CD4-positive, alpha-beta T cell treated with Interleukin-6 at 100 ng/mL for 8 hours (primary cell): ENCODE data around the gene PUM1.

Source experiments
- DNase-seq: peaks from one replicate; pipeline ENCODE4 v3.0.0-alpha.2; 2020; ENCODE audit warnings: mixed read lengths, low spot score

PUM1 gene

DNA sequence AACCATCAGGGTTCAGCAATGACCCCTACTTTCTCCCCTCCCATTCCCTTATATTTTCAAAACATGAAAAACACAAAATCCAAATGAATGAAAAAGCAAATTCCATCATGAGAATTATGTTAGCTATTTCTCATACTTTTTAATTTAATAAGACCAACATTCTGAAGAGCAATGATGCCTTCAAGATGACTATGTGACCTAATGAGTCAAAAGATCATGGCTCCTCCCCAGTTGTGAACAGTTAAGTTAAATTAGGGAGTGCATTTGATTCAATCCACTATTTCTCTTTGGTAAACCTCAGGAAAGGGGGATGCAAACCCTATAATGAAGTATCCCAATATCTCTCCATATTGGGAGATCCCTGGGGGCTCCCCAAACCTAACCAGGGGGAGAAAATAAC, 36.5 kb downstream of the PUM1 start:
- DNase-seq = no peak

DNA sequence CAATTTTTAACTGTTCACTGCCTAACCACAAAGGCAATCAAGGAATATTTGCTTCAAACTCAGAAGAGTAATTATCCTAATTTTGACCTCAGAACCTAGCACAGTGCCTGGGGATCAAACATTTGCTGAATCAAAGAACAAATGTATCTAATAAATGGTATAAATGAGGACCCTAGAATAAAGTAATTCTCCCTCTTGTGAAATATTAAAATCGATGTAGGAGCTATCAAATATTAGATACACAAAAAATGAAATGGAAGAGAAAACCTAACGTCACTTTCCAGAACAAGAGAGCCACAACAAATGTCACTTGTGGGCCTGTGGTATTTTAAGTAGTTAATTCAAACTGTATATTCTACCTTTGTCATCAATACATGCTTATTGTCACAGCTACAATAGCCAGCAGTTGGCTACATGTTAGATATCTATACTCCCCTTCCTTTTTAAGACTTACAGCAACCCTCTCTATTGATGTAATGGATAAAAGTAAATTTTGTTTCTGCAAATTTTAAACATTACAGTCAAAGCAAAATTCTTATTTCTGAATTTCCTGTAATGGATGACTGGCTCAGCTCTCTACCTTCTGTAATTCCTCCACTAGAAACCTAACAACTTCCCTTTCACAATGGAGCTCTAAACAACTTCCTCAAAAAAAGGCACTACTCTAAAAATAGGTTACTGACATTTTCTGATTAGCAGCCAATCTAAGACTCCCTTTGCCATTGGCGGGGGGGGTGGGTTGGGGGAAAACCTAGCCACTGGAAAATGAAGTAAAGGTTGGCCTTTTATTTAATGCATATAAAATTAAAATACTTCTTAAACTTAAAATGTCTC, 37.6 kb downstream of the PUM1 start:
- DNase-seq = no peak

DNA sequence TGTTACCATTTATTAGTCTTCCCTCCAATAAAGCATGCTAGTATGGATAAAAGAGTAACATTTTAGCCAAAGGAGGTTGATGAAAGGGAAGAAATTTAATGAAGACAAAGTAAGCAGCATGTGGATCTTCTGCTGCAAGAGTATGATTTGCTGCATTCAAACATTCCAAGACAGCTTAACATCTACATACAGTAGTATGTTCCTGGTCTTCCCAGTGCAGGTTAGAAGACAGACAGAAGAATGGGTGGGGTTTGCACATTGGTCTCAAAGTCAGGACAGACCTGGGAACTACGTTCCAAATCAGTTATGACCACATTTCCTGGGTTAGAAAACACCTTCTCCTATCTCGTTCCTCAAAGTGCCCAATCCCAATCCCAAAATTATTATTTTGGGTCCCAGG, 43.3 kb downstream of the PUM1 start:
- no peak for DNase-seq

DNA sequence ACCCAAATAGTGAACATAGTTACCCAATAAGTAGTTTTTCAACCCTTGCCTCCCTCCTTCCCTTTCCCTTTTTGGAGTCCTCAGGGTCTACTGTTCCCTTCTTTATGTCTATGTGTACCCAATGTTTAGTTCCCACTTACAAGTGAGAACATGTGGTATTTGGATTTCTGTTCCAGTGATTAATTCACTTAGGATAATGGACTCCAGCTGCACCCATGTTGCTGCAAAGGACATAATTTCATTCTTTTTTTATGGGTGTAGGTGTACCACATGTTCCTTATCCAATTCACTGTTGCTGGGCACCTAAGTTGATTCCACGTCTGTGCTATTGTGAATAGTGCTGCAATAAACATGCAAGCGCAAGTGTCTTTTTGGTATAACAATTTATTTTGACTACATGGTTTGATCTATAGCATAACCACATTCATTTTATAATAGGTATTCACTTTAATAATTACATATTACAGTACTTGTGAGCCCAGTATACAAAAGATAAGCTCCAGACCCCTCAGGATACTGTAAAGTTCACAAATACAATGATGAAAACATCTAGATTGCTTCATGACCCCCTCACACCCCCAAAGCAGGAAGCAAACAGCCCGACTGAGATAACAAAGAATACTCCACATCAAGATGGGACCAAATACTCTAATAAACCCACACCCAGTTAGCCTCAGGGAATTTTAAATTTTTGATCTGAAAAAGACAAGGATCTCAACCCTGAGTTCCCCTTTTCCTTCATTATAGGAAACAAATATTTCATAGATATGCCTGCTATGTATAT, 45.3 kb downstream of the PUM1 start:
- no peak for DNase-seq

DNA sequence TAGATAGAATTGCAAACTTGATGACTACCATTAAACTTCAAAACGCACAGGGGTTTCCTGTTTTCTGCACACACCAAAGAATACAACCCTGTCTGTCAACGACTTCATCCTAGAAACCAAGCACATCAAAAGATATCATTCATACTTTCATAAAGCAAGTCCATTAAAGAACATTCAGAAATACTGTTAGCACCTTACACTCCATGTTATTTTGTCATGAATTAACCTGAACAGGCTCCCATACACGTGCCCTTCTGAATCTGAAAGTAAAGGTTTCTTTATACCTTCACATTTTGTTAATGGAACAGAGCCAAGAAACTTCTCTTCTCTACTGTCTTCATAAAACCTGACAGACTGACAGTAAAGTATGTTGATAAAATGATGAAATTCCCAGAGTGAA, 46.1 kb downstream of the PUM1 start:
- peak; percentile 12 for DNase-seq

DNA sequence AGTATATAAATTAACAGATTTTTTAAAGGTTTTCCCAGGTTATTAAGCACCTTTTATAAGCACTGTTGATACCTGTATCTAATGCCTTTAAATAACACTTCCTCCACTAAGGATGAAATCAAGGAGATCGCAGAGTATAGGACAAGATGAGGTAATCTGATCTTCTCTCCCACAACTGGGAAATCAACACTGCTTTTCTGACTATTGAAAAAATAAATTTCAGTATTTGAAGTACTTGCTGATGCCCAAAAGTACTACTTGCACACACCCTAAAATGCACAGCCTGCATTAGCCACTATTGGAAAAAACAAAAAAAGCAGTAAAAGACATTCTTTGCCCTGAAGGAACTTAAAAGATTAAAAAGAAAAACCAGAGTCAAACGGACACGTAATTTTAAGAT, 48.6 kb downstream of the PUM1 start:
- DNase-seq = no peak

DNA sequence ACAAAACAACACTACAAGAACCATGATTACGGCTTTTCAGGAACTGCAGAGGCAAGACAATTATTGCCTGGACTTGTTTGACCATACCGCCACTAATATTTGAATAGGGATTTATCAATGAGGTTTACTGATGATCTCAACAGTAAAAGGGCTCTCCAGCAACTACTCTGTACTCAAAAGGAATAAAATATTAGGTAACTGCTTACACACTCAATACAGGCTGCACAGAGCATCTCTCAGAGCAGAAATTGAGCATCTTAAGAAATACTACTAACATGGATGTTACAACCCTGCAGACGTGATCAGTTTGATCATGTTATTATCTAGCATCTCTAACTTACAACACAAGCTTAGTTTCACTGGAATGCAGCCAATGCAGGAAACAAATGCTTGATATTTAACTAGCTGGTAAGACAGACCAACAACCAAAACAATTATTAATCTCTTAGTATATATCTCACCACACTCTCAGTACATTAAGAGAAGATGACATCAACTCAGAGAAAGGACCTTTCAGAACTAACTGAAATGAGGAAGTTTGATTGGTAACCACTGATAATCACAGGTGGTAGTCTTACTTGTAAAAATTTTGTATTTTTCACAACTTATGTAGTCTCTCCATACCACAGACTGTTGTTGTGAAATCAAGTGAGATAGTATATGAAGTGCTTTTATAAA, 52.2 kb downstream of the PUM1 start:
- no peak for DNase-seq

DNA sequence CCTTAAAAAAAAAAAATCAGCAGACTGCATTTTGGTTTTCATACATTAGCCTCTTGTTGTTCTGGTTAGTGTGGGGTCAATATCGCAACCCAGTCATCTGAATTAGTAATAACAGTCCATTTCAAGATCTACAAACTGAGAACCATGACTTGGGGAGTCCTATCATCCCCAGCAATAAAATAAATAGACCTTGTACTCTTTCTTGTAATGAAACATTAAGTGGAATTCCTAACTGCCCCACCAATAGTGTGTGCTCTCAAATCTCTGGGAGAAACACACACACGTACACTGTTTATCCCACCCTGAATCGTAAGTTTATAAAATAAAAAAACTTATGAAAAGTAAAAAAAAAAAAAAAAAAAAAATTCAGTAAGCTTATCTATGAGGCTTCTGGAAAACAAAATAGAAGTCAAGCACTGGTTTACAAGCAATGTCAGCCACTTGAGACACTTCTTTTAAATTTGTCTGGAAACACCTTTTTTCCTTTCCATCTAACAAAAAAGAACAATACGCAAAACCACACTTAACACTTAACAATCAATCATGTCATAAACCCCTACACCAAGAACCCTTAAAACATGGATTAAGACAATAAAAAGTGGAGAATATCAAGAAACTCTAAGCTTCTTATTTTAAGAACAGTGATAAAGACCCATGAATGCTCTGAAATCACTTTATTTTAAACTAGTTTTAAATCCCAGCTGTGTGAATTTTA, 53.1 kb downstream of the PUM1 start:
- DNase-seq = no peak

DNA sequence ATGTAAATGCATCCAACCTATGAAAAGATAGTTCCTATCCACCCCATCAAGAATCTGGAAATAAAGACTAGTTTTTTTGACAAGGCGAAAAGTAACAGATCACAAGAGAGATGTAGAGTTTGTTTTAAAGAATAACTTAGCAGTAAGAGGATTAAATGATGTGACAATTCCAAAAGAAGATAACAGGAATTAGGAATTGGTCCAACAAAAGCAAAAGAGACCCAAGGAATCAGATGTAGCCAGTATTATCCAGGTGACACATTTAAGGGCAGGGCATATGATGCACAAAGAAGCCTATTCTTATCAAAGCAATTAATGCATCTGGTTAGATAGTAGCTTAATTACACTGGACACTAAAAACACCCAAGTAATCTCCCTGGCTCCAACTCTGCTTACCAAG, 53.8 kb downstream of the PUM1 start:
- DNase-seq = no peak

DNA sequence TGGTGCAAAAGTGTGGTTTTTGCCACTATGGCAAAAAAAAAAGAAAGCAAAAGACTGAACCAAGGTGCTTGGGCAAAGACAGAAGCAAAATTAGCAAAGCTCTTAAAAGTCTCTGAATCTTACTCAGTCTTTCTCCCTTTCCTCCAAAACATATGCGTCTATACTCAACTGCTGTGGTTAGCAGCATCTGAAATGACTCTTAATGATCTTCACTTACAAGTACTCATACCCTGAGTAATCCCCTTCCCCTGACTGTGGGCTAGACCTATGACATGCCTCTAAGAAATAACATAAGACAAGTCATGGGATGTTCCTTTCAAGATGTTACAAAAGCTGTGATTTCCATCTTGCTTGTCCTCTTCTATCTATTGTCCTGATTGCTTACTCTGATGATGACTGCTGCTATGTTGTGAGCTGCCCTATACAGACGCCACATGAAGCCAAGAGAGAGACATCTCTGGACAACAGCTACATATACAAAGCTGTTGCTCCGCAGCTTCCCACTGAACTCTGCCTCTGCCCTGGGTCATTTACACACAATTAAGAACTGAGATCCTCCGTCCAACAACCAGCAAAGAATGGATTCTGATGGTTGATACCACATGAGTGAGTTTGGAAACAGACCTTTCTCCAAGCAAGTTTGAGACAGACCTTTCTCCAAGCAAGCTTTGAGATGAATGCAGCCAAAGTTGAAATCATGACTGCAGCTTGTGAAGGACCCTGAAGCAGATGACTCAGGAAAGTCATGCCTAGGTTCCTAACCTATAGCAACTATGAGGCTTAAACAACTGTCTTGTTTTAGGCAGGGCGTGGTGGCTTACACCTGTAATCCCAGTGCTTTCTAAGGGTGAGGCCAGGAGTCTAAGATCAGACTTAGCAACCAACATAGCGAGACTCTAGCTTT, 55.2 kb downstream of the PUM1 start:
- DNase-seq = peak; percentile 7

DNA sequence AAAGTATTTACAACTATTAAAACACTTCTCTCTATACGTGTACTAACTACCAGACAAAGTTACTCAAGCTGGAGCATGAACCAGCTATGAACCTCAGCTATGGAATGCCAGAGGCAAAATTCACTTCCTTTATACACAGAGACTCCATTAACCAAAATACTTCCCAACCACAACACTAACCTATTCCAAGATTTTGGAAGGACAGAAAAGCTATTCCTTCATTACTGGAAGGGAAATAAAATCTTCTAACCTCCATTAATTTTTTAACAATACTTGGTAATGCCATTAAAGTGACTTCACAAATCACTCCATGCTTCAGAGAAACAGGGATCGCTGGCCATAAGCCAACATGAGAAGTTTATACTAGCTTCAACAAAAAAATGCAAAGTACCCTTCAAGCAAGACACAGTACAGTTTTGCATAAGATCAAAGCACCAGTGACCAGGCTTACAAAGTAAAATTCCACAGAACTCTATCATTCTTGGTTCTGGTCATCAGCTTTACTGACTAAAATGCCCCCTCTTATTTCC, 58.0 kb downstream of the PUM1 start:
- no peak for DNase-seq

DNA sequence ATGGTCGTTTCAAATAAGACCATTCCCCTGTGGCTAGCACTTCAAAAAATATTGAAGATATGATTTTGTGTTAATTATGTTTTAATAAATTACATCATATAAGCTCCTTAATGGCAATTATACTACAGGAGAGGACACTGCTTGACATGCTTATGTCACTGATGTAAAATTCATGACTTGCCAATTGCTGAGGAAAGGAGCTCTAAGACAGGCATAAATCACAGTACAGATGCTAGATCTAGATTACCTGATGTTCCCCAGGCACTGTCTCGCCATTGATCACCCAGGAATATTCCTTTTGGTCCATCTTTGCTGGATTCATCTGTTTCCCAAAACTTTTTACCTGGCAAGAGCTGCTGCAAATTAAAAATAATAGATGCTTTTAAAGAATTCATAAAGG, 58.8 kb downstream of the PUM1 start:
- no peak for DNase-seq

DNA sequence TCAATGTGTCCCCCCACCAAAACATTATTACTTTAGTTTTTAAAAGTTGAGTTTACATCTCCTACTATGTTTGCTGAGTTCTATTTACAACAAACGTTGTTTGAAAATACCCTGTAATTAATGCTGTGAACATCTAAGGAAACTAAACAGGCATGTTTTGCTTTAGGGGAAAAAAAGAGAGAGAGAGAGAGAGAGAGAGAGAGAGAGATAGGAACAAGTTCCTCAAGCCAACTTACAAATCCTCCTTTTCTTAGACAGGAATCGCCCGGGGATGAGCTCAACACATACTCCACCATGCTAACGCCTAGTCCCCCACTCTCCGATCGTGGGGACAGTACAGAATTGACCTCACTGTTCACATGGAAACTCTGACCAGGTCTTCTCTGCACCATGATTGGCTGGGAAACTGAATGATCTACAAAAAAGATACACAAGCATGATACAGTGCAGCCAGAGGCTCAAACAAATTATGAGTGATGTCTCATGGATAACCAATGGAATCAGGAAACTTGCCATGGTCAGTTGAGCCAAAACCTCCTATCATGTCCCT, 59.8 kb downstream of the PUM1 start:
- DNase-seq = no peak

DNA sequence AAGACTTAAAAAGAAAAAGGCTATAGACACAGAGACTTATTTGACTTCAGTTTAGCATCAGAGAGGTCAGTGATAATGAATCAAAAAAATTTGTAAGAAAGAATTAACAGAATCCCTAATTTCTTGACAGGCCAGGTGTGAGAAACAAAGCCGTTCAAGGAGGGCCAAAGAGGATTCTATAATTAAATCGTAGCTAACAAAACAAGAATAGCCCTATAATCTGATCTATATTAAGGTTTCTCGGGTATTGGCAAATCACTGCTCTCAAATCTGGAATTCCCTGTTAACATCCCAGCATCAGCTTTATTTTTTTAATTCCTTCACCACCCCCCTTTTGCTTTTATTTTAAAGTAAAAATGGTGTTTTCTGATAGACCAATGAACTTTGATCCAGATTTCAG, 60.3 kb downstream of the PUM1 start:
- no peak for DNase-seq

DNA sequence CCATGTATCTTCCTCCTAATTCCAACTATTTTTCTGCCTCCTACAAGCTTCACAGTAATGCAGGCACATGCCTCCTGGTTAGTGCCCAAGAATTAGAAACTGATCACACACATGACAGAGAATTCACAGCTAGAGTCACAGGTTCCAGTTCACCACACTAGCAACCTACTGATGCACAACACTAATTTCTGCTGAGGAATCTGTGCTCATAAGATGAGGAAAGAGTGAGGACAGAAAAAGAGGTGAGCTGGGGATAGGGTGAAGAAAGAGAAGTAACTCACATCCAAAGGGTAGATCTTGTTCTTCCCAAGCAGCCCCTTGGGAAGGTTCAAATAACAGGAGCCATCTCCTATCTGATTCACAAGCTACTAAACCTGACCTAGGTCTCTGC, 61.3 kb downstream of the PUM1 start:
- no peak for DNase-seq

DNA sequence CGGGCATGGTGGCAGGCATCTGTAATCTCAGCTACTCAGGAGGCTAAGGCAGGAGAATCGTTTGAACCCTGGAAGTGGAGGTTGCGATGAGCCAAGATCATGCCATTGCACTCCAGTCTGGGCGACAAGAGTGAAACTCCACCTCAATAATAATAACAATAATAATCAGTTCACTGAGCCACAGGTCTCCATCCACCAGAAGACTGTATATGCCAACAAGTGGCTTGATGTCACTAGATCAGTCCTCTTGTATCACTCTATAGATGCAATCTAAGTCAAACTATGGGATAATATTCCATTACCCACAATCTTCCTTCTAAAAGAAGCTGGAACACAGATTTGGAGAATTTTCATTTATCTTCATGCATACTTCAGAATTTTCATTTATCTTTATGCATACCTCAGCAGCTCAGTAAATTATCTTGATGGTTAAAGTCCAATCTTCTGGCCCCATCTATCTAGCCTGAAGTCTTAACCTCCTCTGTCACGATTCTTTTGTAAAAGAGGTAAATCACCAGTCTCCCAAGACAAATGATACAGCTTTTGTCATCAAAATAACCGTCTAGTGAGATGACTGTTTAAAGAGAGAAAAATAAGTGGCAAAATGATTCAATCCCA, 61.8 kb downstream of the PUM1 start:
- no peak for DNase-seq

DNA sequence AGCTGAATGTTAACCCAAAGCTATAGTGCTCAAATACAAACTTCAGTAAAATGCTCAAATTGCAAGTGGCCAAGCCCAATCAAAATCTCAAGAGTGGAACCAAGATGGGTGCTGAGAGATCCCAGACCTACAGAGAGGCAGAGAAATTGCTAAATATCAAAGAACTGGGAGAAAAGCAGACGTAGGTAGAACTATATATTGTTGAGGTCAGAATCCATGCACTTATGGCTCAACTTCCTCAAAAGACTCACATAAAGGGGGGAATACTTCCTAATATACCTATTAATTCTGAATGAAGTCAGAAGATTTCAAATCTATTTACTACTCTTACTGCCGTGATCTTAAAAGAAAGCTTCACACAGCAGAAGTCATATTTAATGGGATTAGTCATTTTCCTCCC, 65.2 kb downstream of the PUM1 start:
- no peak for DNase-seq

DNA sequence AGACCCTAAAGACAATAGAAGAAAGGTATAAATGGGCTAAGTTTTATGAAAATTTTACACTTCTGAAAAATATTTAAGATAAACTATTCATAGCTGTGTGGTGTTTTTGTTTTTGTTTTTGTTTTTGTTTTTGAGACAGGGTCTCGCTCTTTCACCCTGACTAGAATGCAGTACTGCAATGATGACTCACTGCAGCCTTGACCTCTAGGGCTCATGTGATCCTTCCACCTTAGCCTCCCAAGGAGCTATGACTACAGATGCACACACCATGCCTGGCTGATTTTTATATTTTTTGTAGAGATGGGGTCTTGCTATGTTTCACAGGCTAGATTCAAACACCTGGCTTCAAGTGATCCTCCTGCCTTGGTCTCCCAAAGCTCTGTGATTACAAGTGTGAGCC, 66.6 kb downstream of the PUM1 start:
- no peak for DNase-seq

DNA sequence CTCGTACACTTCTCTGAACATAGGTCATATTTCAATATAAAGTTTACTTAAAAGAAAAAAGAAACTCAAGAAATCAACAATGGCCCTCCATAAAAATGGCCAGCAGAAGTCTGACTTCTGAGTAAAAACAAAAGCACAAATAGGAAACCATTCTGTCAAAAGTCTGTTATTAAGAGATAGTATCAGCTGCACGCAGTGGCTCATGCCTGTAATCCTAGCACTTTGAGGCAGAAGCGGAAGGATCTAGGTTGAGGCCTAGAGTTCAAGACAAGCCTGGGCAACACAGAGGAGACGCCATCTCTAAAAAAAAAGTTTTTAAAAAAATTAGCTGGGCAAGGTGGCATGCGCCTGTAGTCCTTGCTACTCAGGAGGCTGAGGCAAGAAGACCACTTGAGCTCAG, 67.3 kb downstream of the PUM1 start:
- no peak for DNase-seq

DNA sequence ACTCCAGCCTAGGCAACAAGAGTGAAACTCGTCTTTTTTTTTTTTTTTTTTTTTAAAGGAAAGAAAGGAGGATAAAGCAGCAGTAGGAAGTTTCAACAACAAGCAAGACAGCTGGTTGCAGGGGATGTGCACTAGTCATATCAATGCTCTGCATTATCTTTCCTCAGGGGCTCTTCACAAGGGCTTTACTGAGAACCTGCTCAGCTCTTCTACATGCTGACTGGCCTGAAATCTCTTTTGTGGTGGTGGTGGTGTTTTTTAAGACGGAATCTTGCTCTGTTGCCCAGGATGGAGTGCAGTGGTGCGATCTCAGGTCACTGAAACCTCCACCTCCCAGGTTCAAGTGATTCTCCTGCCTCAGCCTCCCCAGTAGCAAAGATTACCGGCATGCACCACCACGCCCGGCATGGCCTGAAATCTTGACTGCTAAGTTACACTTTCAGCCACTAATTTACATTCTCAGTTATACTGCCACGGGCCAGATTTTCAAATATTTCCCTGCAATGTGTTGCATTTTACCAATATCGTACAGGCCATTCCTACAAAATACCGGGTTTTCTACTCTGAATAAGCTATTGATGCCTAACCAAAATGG, 68.0 kb downstream of the PUM1 start:
- DNase-seq = no peak
